OCI-M1 (cell line): ENCODE results near the gene ZBTB44.
"Not testable (repeated sequence)": the region's sequence is repeated elsewhere in the genome, so short reads cannot be mapped to it uniquely, and the experiment has no call there.

ENCODE experiments used
- DNase-seq: peaks from one replicate; lab custom pipeline; 2025; lab: John Stamatoyannopoulos, UW

ZBTB44 gene, protein sequence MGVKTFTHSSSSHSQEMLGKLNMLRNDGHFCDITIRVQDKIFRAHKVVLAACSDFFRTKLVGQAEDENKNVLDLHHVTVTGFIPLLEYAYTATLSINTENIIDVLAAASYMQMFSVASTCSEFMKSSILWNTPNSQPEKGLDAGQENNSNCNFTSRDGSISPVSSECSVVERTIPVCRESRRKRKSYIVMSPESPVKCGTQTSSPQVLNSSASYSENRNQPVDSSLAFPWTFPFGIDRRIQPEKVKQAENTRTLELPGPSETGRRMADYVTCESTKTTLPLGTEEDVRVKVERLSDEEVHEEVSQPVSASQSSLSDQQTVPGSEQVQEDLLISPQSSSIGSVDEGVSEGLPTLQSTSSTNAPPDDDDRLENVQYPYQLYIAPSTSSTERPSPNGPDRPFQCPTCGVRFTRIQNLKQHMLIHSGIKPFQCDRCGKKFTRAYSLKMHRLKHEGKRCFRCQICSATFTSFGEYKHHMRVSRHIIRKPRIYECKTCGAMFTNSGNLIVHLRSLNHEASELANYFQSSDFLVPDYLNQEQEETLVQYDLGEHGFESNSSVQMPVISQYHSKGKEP

GRCh38 chr11:130314750-130315285 is at the start of gene ZBTB44:
Gene ZBTB44, minus strand, starts transcription at chr11:130314917. Its CDS starts 53,044 bp downstream, at chr11:130261873.
- peak; percentile 96 for DNase-seq

- DNase-seq: peak; percentile 86
These were observed 44.7 kb upstream of the ZBTB44 start for GRCh38 chr11:130359419-130359818.

- no peak for DNase-seq
These were observed 43.7 kb upstream of the ZBTB44 start for GRCh38 chr11:130358398-130358797.

- DNase-seq: no peak
These were observed 32.5 kb upstream of the ZBTB44 start for GRCh38 chr11:130347261-130347660.

DNA sequence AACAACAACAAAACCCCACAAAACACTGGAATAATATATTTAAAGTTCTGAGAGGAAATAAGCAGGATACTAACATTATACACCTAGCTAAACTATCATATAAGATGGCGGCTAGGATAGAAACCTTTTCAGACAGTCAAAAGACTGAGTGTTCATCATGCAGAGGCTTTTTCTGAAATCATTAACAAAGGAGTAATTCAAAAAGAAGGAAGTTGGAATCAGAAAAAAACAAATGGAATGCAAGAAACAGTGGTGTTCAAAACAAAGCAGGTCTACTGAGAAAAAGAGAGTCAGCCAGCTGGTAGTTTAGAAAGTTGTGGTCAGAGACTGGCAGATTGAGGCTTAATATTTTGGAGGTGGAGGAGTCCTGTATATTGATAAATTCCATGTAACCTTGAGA is 30.1 kb upstream of the ZBTB44 start:
- no peak for DNase-seq

DNA sequence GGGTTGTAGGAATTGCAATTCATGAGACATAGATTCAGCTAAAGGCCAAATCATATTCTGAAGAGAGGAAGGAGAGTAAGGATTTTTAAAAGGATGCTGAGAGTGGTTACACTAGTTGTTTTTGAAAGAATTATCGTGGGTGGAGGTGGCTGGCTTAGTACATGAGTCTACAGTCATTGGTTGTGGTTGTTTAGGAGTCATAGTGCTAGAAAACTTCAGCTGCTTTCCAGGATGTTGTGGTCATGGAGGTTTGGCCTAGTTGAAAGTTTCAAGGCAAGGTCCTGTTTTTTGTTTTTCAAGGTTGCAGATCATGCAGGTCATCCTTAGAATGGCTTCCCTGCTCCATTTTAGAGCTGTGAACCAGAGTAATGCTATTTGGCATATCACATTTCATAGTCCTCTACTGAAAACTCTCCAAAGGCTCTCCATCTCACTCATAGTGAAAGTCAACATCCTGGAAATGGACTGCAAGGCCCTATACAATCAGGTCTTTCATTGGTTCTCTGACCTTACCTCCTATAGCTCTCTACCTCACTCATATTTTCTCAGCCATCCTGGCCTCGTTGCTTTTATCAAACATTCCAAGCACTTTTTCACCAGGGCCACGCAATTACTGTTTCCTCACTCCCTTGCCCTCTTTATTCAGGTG is 26.1 kb upstream of the ZBTB44 start:
- no peak for DNase-seq

GRCh38 chr11:130338667-130339066 is 23.9 kb upstream of the ZBTB44 start:
- DNase-seq: no peak

GRCh38 chr11:130337281-130338089 is 22.8 kb upstream of the ZBTB44 start:
- DNase-seq: no peak

- not testable (repeated sequence) for DNase-seq
These were observed 16.7 kb upstream of the ZBTB44 start for GRCh38 chr11:130331397-130331796.

GRCh38 chr11:130330101-130330684 is 15.5 kb upstream of the ZBTB44 start:
- DNase-seq: no peak

GRCh38 chr11:130328420-130328819 is 13.7 kb upstream of the ZBTB44 start:
- no peak for DNase-seq

DNA sequence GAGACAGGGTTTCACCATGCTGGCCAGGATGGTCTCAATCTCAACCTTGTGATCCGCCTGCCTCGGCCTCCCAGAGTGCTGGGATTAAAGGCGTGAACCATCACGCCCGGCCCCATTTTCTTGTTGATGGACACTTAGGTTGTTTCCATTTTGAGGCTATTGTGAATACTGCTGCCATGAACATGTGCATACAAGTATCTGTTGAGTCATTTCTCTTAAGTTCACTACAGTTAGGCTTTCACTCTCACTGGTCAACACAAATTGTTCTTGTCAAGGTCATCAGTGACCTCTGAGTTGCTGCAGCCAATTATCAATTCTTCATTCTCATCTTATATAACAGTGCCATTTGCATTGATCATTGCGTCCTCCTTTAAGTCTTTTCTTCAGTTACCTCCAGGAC is 13.0 kb upstream of the ZBTB44 start:
- no peak for DNase-seq

GRCh38 chr11:130325691-130326090 is 11.0 kb upstream of the ZBTB44 start:
- no peak for DNase-seq

- no peak for DNase-seq
These were observed 9.0 kb upstream of the ZBTB44 start for GRCh38 chr11:130323452-130324450.

GRCh38 chr11:130322126-130322525 is 7.4 kb upstream of the ZBTB44 start:
- DNase-seq: no peak

DNA sequence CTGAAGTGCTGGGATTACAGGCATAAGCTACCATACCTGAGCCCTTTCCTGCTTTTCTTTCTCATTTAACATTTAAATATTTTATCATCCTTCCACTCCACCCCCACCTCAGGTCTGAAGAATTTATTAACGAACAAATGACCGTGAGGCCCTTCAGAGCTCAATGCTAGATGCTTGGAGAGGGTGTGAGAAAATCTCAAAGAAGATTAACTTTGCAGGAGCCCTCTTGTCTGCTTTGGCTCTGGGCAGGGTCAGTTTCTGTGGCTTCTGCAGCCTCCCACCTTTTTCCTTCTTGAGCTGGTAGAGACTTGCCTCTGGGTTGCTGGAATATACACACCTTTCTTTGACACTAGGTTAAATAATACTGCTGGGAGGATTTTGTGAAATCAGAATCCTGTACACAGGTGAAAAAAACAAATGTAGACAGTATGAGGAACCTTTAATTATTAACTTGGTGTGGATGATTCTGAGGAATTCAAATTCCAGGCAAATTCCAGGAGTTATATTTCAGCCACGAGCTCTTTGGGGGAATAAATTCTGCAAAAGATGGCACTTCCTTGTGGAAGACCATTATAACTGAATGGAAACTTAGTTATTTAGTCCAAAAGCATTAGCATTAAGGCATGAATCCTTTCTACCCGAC is 3.4 kb upstream of the ZBTB44 start:
- DNase-seq: no peak

DNA sequence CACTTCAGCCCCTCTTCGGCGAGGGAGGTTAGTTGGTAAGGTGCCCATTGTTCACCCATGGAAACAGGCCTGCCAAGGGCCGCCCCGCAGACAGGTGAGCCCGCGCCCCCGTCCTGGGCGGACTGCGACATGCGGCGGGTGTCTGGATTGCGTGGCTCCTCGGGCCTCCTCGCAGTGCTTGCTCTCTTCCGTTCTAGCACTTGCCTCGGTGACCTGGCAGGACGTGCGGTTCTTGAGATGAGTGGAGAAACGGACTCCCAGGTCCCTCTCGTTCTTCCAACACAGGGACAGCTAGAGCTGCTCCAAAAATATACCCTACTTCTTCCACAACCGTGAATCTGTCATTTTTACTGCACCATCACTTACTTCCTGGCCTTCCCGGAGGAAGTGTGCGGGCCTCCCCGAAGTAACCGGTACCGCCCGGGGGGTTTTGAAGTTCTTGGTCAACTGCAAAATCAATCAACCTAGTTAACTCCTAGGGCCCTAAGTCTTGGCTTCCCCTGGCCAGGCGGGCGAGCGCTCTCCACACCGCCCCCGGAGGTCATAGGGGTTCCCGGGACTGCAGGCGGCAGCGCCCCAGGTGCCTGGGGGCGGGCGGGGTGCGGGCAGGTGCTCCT is 745 bp upstream of the ZBTB44 start:
- DNase-seq: no peak

- peak; percentile 94 for DNase-seq
These were observed 450 bp downstream of the ZBTB44 start for GRCh38 chr11:130314184-130314749.
